PFSK-1 (cell line): ENCODE data around the gene TMEM14A. TPM values are rescaled to one million over a fixed set of nuclear protein-coding genes. Genes with fewer than 3 reads are reported as not detected.

Experiments used
- FOXP2 ChIP-seq: optimal IDR thresholded peaks from 2 replicates; pipeline ENCODE3; 2011; ENCODE audit warnings: borderline replicate concordance, control low read depth, inconsistent platforms; ENCODE audit not compliant: insufficient read depth; ENCODE audit errors: extremely low read length, extremely low read depth
- POLR2AphosphoS5 ChIP-seq: IDR thresholded peaks from 2 replicates; pipeline ENCODE4 v1.6.1; 2012; ENCODE audit warnings: low read depth, mild to moderate bottlenecking, control low read depth, low read length, moderate library complexity
- REST ChIP-seq, 2 experiments: IDR thresholded peaks; 2 replicates each; pipeline versions ENCODE4 v1.6.1 to v1.8.0; 2011 to 2012; ENCODE audit warnings: low read depth in 2 of 2, low read length in 2 of 2, control low read depth in 1 of 2, inconsistent platforms in 1 of 2, mild to moderate bottlenecking in 1 of 2, moderate library complexity in 1 of 2; ENCODE audit not compliant: insufficient read depth in 1 of 2
- SIN3A ChIP-seq: IDR thresholded peaks from 2 replicates; pipeline ENCODE4 v1.6.1; 2012; ENCODE audit warnings: mild to moderate bottlenecking, low read length, moderate library complexity, borderline replicate concordance; ENCODE audit not compliant: insufficient read depth
- TAF1 ChIP-seq: IDR thresholded peaks from 2 replicates; pipeline ENCODE4 v1.6.1; 2012; ENCODE audit warnings: low read length, control low read depth, borderline replicate concordance; ENCODE audit not compliant: insufficient read depth
- polyA plus RNA-seq: library from polyadenylated mRNA; unstranded; fragments of >200 nt; gene quantifications from one replicate; pipeline ENCODE4 v1.2.1, GENCODE V29; 2012; ENCODE audit warnings: low read depth, missing spikeins; ENCODE audit not compliant: insufficient read length

TMEM14A gene
- polyA plus RNA-seq = 3.8 TPM

GRCh38 chr6:52670502-52671409, at the start of gene TMEM14A:
Gene TMEM14A, plus strand, starts transcription at chr6:52671113. Its CDS starts 5,990 bp downstream, at chr6:52677103.
- peak; percentile 90 for TF ChIP-seq POLR2AphosphoS5
- no peak for TF ChIP-seq REST (IDR thresholded peaks at IDR 0.05; ENCODE audit: insufficient read depth in 1 of 2, low read depth in 2 of 2, low read length in 2 of 2)
- TF ChIP-seq TAF1 = peak; percentile 83
- TF ChIP-seq SIN3A = peak; percentile 61; the same call in 1 of the 2 replicates
- TF ChIP-seq FOXP2 = peak; percentile 79

GRCh38 chr6:52621631-52622030, 49.3 kb upstream of the TMEM14A start:
- TF ChIP-seq TAF1 = no peak
- TF ChIP-seq SIN3A = no peak
- TF ChIP-seq REST (IDR thresholded peaks at IDR 0.05; ENCODE audit: insufficient read depth in 1 of 2, low read depth in 2 of 2, low read length in 2 of 2) = no peak
- TF ChIP-seq FOXP2 = no peak
- TF ChIP-seq POLR2AphosphoS5 = no peak

- TF ChIP-seq TAF1 (no peak), FOXP2 (no peak), REST (IDR thresholded peaks at IDR 0.05; ENCODE audit: insufficient read depth in 1 of 2, low read depth in 2 of 2, low read length in 2 of 2) (no peak), POLR2AphosphoS5 (no peak), SIN3A (no peak)
Measured at GRCh38 chr6:52622810-52623209, 48.1 kb upstream of the TMEM14A start.

GRCh38 chr6:52632011-52632410, 38.9 kb upstream of the TMEM14A start:
- TF ChIP-seq SIN3A = no peak
- TF ChIP-seq REST (IDR thresholded peaks at IDR 0.05; ENCODE audit: insufficient read depth in 1 of 2, low read depth in 2 of 2, low read length in 2 of 2) = no peak
- no peak for TF ChIP-seq POLR2AphosphoS5
- TF ChIP-seq TAF1 = no peak
- no peak for TF ChIP-seq FOXP2
